GM13977 (cell line): ENCODE measurements around the gene TBC1D22A.

Experiments
- DNase-seq: peaks from one replicate; pipeline ENCODE4 v3.0.0; 2012; ENCODE audit warnings: low spot score
- in situ Hi-C: fragments of 300-500 bp; cut with MboI; formaldehyde crosslinking; loops from one replicate; pipeline ENCODE4 v1.12.0; 2022; ENCODE audit warnings: low sequenced_read_pairs, low pct_unique_long_range_greater_than_20kb, mixed read lengths, inconsistent platforms; ENCODE audit not compliant: unreplicated experiment
- TF ChIP-seq, protein P1 (sequence below): IDR thresholded peaks from 2 replicates; pipeline ENCODE4 v1.5.1; 2012; ENCODE audit warnings: mild to moderate bottlenecking, control low read depth; ENCODE audit not compliant: insufficient read depth; ENCODE audit errors: extremely low read depth, missing control alignments

The TBC1D22A gene

DNA sequence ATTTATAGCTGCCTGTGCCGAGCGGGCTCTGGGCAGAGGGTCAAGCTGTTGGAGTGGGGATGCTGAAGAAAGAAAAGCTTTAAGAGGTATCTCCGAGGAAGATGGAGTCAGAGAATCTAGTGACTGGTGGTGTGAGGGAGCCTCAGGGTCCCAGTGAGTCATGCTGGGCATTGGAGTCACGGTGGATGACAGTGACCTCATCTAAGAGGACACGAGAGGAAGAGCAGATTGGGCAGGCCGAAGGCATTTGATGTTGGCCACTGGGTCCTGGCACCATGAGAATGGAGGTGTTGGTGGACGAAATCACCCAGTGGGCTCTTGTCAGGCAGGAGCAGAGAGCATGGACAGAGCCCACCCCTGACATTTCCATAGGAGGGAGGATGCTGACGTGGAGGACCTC lies 68.4 kb downstream of the TBC1D22A start:
- no peak for DNase-seq
- TF ChIP-seq, protein P1, sequence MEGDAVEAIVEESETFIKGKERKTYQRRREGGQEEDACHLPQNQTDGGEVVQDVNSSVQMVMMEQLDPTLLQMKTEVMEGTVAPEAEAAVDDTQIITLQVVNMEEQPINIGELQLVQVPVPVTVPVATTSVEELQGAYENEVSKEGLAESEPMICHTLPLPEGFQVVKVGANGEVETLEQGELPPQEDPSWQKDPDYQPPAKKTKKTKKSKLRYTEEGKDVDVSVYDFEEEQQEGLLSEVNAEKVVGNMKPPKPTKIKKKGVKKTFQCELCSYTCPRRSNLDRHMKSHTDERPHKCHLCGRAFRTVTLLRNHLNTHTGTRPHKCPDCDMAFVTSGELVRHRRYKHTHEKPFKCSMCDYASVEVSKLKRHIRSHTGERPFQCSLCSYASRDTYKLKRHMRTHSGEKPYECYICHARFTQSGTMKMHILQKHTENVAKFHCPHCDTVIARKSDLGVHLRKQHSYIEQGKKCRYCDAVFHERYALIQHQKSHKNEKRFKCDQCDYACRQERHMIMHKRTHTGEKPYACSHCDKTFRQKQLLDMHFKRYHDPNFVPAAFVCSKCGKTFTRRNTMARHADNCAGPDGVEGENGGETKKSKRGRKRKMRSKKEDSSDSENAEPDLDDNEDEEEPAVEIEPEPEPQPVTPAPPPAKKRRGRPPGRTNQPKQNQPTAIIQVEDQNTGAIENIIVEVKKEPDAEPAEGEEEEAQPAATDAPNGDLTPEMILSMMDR: no peak
- in situ Hi-C loops: no loop called here

DNA sequence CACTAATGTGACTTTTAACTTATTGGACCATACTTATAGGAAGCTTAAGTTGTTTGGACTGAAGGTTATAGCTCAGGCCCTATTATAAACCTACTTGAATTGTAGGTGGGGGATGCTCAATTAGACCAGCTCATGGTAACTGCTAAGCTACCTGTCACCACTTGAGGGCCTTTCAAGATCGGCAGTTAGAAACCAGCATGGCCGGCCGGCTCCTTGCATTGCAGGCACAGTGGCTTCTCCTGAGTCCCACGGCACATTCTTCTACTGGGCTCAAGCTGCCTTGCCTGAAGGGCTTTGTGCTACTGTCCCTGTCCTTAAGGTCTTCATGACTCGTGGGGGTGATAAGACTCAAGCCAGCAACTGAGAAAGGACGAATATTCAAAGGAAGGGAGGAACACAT lies 70.8 kb downstream of the TBC1D22A start:
- TF ChIP-seq, protein P1: no peak
- in situ Hi-C loops: no loop called here
- DNase-seq: no peak

DNA sequence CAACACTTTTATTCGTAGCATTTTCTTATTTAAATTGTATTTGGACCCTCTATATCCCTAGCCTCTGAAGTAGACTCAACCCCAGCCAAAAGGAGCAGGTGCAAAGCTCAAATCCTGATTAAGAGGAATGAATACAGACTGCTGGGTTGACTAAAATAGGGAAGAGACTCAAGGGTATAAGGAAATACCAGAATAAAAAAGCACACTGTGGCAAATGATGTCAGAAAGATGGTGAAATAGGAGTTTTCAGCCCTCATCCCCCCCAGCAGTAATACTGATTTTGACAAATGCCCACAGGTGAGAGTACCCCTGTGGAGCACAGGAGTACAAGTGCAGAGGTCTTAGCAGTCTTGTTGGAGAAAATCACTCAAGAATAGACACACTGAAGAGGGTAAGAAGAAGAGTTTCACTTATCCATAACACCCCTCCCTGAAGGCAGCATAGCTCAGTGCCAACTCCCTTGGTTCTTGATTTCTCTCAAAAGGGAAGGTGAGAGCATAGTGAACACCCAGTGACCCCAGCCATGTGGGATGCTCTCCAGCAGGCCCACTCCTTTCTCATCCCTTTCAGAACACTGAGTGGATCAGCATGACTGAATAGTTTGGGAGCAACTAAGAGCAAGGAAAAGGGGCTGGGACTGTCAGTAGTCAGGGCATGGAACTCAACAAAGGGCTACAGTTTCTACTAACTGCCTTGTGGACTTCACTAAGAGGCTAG lies 71.7 kb downstream of the TBC1D22A start:
- no peak for DNase-seq
- in situ Hi-C loops: no loop called here
- TF ChIP-seq, protein P1: no peak

DNA sequence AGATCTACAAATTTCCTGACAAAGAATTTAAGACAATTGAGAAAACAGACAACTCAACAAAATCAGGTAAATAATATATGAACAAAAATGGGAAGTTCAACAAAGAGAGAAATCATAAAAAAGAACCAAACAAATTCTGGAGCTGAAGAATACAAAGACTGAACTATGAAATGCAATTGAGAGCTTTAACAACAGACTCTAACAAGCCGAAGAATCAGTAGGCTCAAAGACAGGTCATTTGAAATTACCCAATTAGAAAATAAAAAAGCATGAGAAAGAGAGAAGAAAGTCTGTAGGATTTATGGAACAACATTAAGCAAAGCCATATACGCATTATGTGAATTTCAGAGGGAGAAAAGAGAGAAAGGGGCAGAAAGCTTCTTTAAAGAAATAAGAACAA lies 72.8 kb downstream of the TBC1D22A start:
- in situ Hi-C loops: no loop called here
- TF ChIP-seq, protein P1: no peak
- DNase-seq: no peak

DNA sequence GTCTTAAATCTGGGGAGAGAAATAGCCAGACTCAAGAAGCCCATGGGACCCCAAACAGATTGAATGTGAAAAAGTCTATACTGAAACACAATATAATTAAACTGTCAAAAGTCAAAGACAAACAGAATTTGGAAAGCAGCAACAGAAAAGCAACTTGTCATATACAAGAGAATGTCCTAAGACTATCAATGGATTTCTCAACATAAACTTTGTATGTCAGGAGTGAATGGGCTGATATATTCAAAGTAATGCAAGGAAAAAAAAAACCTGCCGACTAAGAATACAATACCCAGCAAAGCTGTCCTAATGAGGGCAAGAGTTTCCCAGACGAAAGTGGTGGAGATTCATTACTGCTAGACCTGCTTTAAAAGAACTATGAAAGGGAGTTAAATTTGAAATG lies 73.2 kb downstream of the TBC1D22A start:
- TF ChIP-seq, protein P1: no peak
- in situ Hi-C loops: no loop called here
- DNase-seq: no peak

DNA sequence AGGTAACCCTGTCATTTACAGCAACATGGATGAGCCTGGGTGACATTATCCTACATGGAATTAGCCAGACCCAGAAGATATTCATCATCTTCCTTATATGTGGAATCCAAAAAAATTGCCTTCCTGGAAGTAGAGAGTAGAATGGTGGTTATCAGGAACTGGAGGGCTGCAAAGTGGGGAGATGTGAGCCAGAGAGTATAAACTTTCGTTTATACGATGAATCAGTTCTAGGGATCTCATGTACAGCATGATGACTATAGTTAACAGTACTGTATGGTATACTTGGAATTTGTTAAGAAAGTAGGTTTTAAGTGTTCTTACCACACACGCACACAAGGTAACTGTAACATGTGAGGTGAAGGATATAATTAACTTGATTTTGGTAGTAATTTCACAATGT lies 79.1 kb downstream of the TBC1D22A start:
- in situ Hi-C loops: no loop called here
- TF ChIP-seq, protein P1: no peak
- DNase-seq: no peak
